GM18951 (cell line): ENCODE data around the gene INTS12.

Experiments used
- POLR2A ChIP-seq: IDR thresholded peaks from 4 replicates; pipeline ENCODE4 v1.6.1; 2011; ENCODE audit warnings: mild to moderate bottlenecking; ENCODE audit not compliant: insufficient read length, insufficient read depth; ENCODE audit errors: extremely low read depth
- in situ Hi-C: fragments of 300-500 bp; cut with MboI; formaldehyde crosslinking; loops from one replicate; pipeline ENCODE4 v1.12.0; 2022; ENCODE audit warnings: low sequenced_read_pairs, mixed read lengths, inconsistent platforms; ENCODE audit not compliant: unreplicated experiment

Gene INTS12

GRCh38 chr4:105670684-105671083, 37.8 kb downstream of the INTS12 start:
- no peak for TF ChIP-seq POLR2A

GRCh38 chr4:105666693-105667092, 41.8 kb downstream of the INTS12 start:
- in situ Hi-C loops: no loop called here
- TF ChIP-seq POLR2A: no peak

More at GRCh38 chr4:105670684-105671083, 37.8 kb downstream of the INTS12 start:
- in situ Hi-C loops: no loop called here

GRCh38 chr4:105662935-105663675, 45.4 kb downstream of the INTS12 start:
- TF ChIP-seq POLR2A: no peak
- in situ Hi-C loops: no loop called here

- in situ Hi-C loops: no loop called here
- TF ChIP-seq POLR2A: no peak
Measured at GRCh38 chr4:105661028-105661427, 47.5 kb downstream of the INTS12 start.

GRCh38 chr4:105659190-105659589, 49.3 kb downstream of the INTS12 start:
- in situ Hi-C loops: no loop called here
- no peak for TF ChIP-seq POLR2A

GRCh38 chr4:105657117-105657765, 51.2 kb downstream of the INTS12 start:
- in situ Hi-C loops: no loop called here
- TF ChIP-seq POLR2A: no peak

- in situ Hi-C loops: no loop called here
- TF ChIP-seq POLR2A: no peak
Measured at GRCh38 chr4:105652286-105652888, 56.1 kb downstream of the INTS12 start.

GRCh38 chr4:105651884-105652283, 56.6 kb downstream of the INTS12 start:
- in situ Hi-C loops: no loop called here
- no peak for TF ChIP-seq POLR2A

- no peak for TF ChIP-seq POLR2A
- in situ Hi-C loops: no loop called here
Measured at GRCh38 chr4:105650190-105650589, 58.3 kb downstream of the INTS12 start.

- no peak for TF ChIP-seq POLR2A
- in situ Hi-C loops: no loop called here
Measured at GRCh38 chr4:105645440-105645839, 63.0 kb downstream of the INTS12 start.

GRCh38 chr4:105644257-105644656, 64.2 kb downstream of the INTS12 start:
- TF ChIP-seq POLR2A: no peak
- in situ Hi-C loops: no loop called here

- in situ Hi-C loops: no loop called here
- TF ChIP-seq POLR2A: no peak
Measured at GRCh38 chr4:105641845-105642244, 66.6 kb downstream of the INTS12 start.

GRCh38 chr4:105637408-105638176, 70.9 kb downstream of the INTS12 start:
- in situ Hi-C loops: no loop called here
- no peak for TF ChIP-seq POLR2A
